Measurements from ENCODE around the gene PIERCE2. TPM values are rescaled to one million over a fixed set of nuclear protein-coding genes. Genes with fewer than 3 reads are reported as not detected.

Gene PIERCE2
- total and polyA plus RNA-seq, 2 of the 4 experiments (the other 2 are of a cell fraction): 0.36 to 0.48 TPM

- no peak for TF ChIP-seq FOS (IDR thresholded peaks at IDR 0.05; ENCODE audit: low read depth, low read length)
- no peak for TF ChIP-seq CHD1 (IDR thresholded peaks at IDR 0.05; ENCODE audit: low read depth, low read length)
- TF ChIP-seq BHLHE40 (IDR thresholded peaks at IDR 0.05; ENCODE audit: low read depth, low read length): no peak
- TF ChIP-seq NFE2L2 (IDR thresholded peaks at IDR 0.05; ENCODE audit: low read depth, low read length): no peak
- no peak for TF ChIP-seq POLR2A (IDR thresholded peaks at IDR 0.05; ENCODE audit: low read depth, low read length)
- no peak for TF ChIP-seq CTCF (conservative IDR thresholded peaks at IDR 0.05; ENCODE audit: low read depth, low read length)
- Histone ChIP-seq H2AK5ac (ENCODE audit: low read depth, low read length) (no peak overlapping the region), H2AFZ (replicated peaks; ENCODE audit: low read length, poor library complexity) (no peak overlapping the region), H3K9me1 (ENCODE audit: insufficient read depth, low read length) (no peaks in the 10 kb centered on the region), H3K4me3 (ENCODE audit: insufficient read depth, low read depth, low read length) (no peak overlapping the region), H4K5ac (ENCODE audit: low read depth, low read length) (no peak overlapping the region), H3K4ac (ENCODE audit: low read depth, low read length) (no peak overlapping the region), H4K91ac (ENCODE audit: insufficient read depth, low read depth, low read length) (no peak overlapping the region), H3K9ac (ENCODE audit: low read depth, low read length) (no peak overlapping the region), H3K4me1 (ENCODE audit: control insufficient read depth, insufficient read depth, low read length) (no peaks in the 10 kb centered on the region), H2BK5ac (ENCODE audit: low read depth, low read length, poor library complexity, severe bottlenecking) (no peak overlapping the region), H3K18ac (ENCODE audit: low read depth, low read length) (no peak overlapping the region), H3K23ac (ENCODE audit: low read depth, low read length) (no peak overlapping the region), H3K27ac (ENCODE audit: insufficient read depth, low read length) (no peak overlapping the region), H2BK20ac (ENCODE audit: low read depth, low read length) (no peak overlapping the region), H3K56ac (ENCODE audit: extremely low read depth, insufficient read depth, low read length) (no peak overlapping the region), H2BK15ac (ENCODE audit: low read depth, low read length) (no peak overlapping the region), H2AK9ac (replicated peaks; ENCODE audit: low read depth, low read length, poor library complexity) (no peak overlapping the region), H3K14ac (replicated peaks; ENCODE audit: low read depth, low read length) (no peak overlapping the region), H4K8ac (ENCODE audit: low read depth in 2 of 2, low read length in 2 of 2) (no peak overlapping the region), H3K79me1 (ENCODE audit: low read depth in 1 of 2, low read length in 2 of 2) (peaks cover 3% of the 10 kb centered on the region in 2 experiments; a peak in 1 of 4 replicates), H3K9me3 (ENCODE audit: control insufficient read depth, insufficient read depth, low read length) (no peaks in the 10 kb centered on the region), H2BK120ac (ENCODE audit: low read depth, low read length) (no peak overlapping the region), H4K20me1 (ENCODE audit: insufficient read depth, low read length) (no peaks in the 10 kb centered on the region), H3K4me2 (ENCODE audit: low read depth, low read length) (no peak overlapping the region), H3K36me3 (ENCODE audit: control insufficient read depth, insufficient read depth, low read length) (no peaks in the 10 kb centered on the region), H3K27me3 (ENCODE audit: control insufficient read depth, insufficient read depth, low read length) (no peaks in the 10 kb centered on the region)
- no CpG with 5 or more reads among the region's 1 CpG for WGBS, 2 experiments (ENCODE audit: extremely low coverage in 2 of 2, insufficient read length in 1 of 2)
- in situ Hi-C loops (cut with MboI; ENCODE audit: low sequenced_read_pairs) (no loop called here), dilution Hi-C loops (cut with HindIII; ENCODE audit: low sequenced_read_pairs, unreplicated experiment) (no loop called here), intact Hi-C loops (cut with micrococcal nuclease) (no loop called here)
- CTCF ChIA-PET: interaction anchor here (1.0 kb wide), 1 partner anchor 13 kb away, joined by 3 read pairs; no protein-coding TSS in a partner anchor
- ATAC-seq (ENCODE audit: low read depth) (no peak), DNase-seq (no peak)
- BruUV-seq (replicated peaks): no TSS peak
- POLR2A ChIA-PET (ENCODE audit: unreplicated experiment): no interaction called here
Measured at GRCh38 chr15:55401786-55402246, 6.5 kb upstream of the PIERCE2 start.
